ENCODE measurements around the gene UGT1A9. TPM values are rescaled to one million over a fixed set of nuclear protein-coding genes. Genes with fewer than 3 reads are reported as not detected.

UGT1A9 gene
- total and polyA plus RNA-seq, 2 of the 13 experiments (the other 11 are each of a cell fraction or from before 2014, with no cell fraction given), result 0.07 TPM; not detected in 1

GRCh38 chr2:233792720-233793119 lies 121.0 kb downstream of the UGT1A9 start:
- Histone ChIP-seq H3K27ac (ENCODE audit: extremely low read length, insufficient read depth, low read length) (no peak overlapping the region), H4K20me1 (ENCODE audit: insufficient read depth, low read length) (no peaks in the 10 kb centered on the region), H3K4me3 (replicated peaks in 1 of 3; ENCODE audit: insufficient read depth in 1 of 3, low read depth in 2 of 3, low read length in 3 of 3) (no peak overlapping the region), H3K36me3 (replicated peaks in 1 of 2; ENCODE audit: control insufficient read depth in 1 of 2, insufficient read depth in 2 of 2, low read length in 2 of 2) (no peaks in the 10 kb centered on the region), H3K79me2 (ENCODE audit: insufficient read depth, low read length) (no peaks in the 10 kb centered on the region), H2AFZ (ENCODE audit: low read length) (no peak overlapping the region), H3K4me2 (ENCODE audit: low read depth, low read length) (no peak overlapping the region), H3K4me1 (ENCODE audit: insufficient read depth, low read length) (peaks cover 14% of the 10 kb centered on the region; the same call in 1 of the 2 replicates), H3K9me3 (ENCODE audit: low read length) (no peaks in the 10 kb centered on the region), H3K9ac (ENCODE audit: insufficient read depth, low read depth, low read length) (no peak overlapping the region), H3K27me3 (ENCODE audit: control insufficient read depth in 1 of 2, insufficient read depth in 2 of 2, low read length in 2 of 2) (peaks cover 7 to 44% of the 10 kb centered on the region in 2 experiments; a peak in 3 of 5 replicates)
- ATAC-seq (no peak), DNase-seq (ENCODE audit: low spot score) (no peak), FAIRE-seq (no peak)
- ChIA-PET POLR2A (no interaction called here), CTCF (ENCODE audit: low intra/inter-chr PET ratio, low total read pairs) (no interaction called here)
- WGBS (ENCODE audit: low lambda C conversion rate), result 76% methylated on average over 7 of the region's 7 CpGs
- BruUV-seq (replicated peaks), result no TSS peak
- in situ Hi-C loops (cut with HindIII; ENCODE audit: extremely low pct_ligation_motif_present, low pct_unique_long_range_greater_than_20kb) (no loop called here), intact Hi-C loops (cut with micrococcal nuclease; ENCODE audit: unreplicated experiment) (no loop called here)
- peak; percentile 98 for TF ChIP-seq ZNF329 (CRISPR knock-in tag; IDR thresholded peaks at IDR 0.05; ENCODE audit: low read depth)
- TF ChIP-seq PRPF4 (IDR thresholded peaks at IDR 0.05; ENCODE audit: low read depth, low read length, poor library complexity, severe bottlenecking), result no peak
- TF ChIP-seq ZMYM3 (CRISPR knock-in tag; IDR thresholded peaks at IDR 0.05), result 0 out of 2 replicates have a peak, but pooled peaks have one; percentile 10

GRCh38 chr2:233793465-233794127 lies 121.9 kb downstream of the UGT1A9 start:
- Histone ChIP-seq H3K27ac (ENCODE audit: extremely low read length, insufficient read depth, low read length) (no peak overlapping the region), H3K9ac (ENCODE audit: insufficient read depth, low read depth, low read length) (no peak overlapping the region), H3K4me1 (ENCODE audit: insufficient read depth, low read length) (peaks cover 14% of the 10 kb centered on the region; the same call in 1 of the 2 replicates), H4K20me1 (ENCODE audit: insufficient read depth, low read length) (no peaks in the 10 kb centered on the region), H3K79me2 (ENCODE audit: insufficient read depth, low read length) (no peaks in the 10 kb centered on the region), H3K9me3 (ENCODE audit: low read length) (no peaks in the 10 kb centered on the region), H3K27me3 (ENCODE audit: control insufficient read depth in 1 of 2, insufficient read depth in 2 of 2, low read length in 2 of 2) (peaks cover 7 to 52% of the 10 kb centered on the region in 2 experiments; a peak in 3 of 5 replicates), H3K36me3 (replicated peaks in 1 of 2; ENCODE audit: control insufficient read depth in 1 of 2, insufficient read depth in 2 of 2, low read length in 2 of 2) (no peaks in the 10 kb centered on the region), H2AFZ (ENCODE audit: low read length) (no peak overlapping the region), H3K4me3 (replicated peaks in 1 of 3; ENCODE audit: insufficient read depth in 1 of 3, low read depth in 2 of 3, low read length in 3 of 3) (no peak overlapping the region), H3K4me2 (ENCODE audit: low read depth, low read length) (no peak overlapping the region)
- CTCF ChIA-PET (ENCODE audit: low intra/inter-chr PET ratio, low total read pairs), result no interaction called here
- DNase-seq (ENCODE audit: low spot score) (no peak), FAIRE-seq (no peak), ATAC-seq (peak; percentile 20)
- in situ Hi-C loops (cut with HindIII; ENCODE audit: extremely low pct_ligation_motif_present, low pct_unique_long_range_greater_than_20kb) (no loop called here), intact Hi-C loops (cut with micrococcal nuclease; ENCODE audit: unreplicated experiment) (no loop called here)
- WGBS (ENCODE audit: low lambda C conversion rate), result 61% methylated on average over 17 of the region's 18 CpGs
- no TSS peak for BruUV-seq (replicated peaks)
- POLR2A ChIA-PET, result no interaction called here
- no peak for TF ChIP-seq SAP130 (CRISPR knock-in tag; IDR thresholded peaks at IDR 0.05; ENCODE audit: low read depth)
- no peak for TF ChIP-seq FOXM1 (CRISPR knock-in tag; IDR thresholded peaks at IDR 0.05)
- no peak for TF ChIP-seq ZNF879 (CRISPR knock-in tag; IDR thresholded peaks at IDR 0.05)
- TF ChIP-seq POLR2A (IDR thresholded peaks at IDR 0.05; ENCODE audit: insufficient read depth in 1 of 2, low read depth in 2 of 2, low read length in 2 of 2), result no peak
- TF ChIP-seq ZXDC (CRISPR knock-in tag; IDR thresholded peaks at IDR 0.05), result no peak
- no peak for TF ChIP-seq TMF1 (CRISPR knock-in tag; IDR thresholded peaks at IDR 0.05; ENCODE audit: low read depth)
- TF ChIP-seq CHCHD3 (CRISPR knock-in tag; IDR thresholded peaks at IDR 0.05), result no peak
- TF ChIP-seq MTA3 (CRISPR knock-in tag; IDR thresholded peaks at IDR 0.05), result no peak
- 0 out of 2 replicates have a peak, but pooled peaks have one; percentile 36 for TF ChIP-seq NFE2L1 (CRISPR knock-in tag; IDR thresholded peaks at IDR 0.05; ENCODE audit: borderline replicate concordance)
- TF ChIP-seq KDM1A (CRISPR knock-in tag; IDR thresholded peaks at IDR 0.05), result no peak
- 0 out of 2 replicates have a peak, but pooled peaks have one; percentile 17 for TF ChIP-seq ZNF225 (CRISPR knock-in tag; IDR thresholded peaks at IDR 0.05)
- no peak for TF ChIP-seq ZNF768 (CRISPR knock-in tag; IDR thresholded peaks at IDR 0.05)
- TF ChIP-seq NFYC (CRISPR knock-in tag; IDR thresholded peaks at IDR 0.05), result no peak
- 0 out of 2 replicates have a peak, but pooled peaks have one; percentile 47 for TF ChIP-seq ZNF138 (CRISPR knock-in tag; IDR thresholded peaks at IDR 0.05; ENCODE audit: low read depth)
- 0 out of 2 replicates have a peak, but pooled peaks have one; percentile 9 for TF ChIP-seq RXRA (CRISPR knock-in tag; IDR thresholded peaks at IDR 0.05)
